ENCODE measurements around the gene B9D1.
A peak's percentile ranks its signal among the peaks of the same experiment; 100 is the strongest.

The B9D1 gene

GRCh38 chr17:19301274-19301951 lies 61.1 kb downstream of the B9D1 start:
- DNase-seq: peak; percentile 25

GRCh38 chr17:19299866-19300265 lies 62.7 kb downstream of the B9D1 start:
- no peak for DNase-seq

GRCh38 chr17:19299214-19299747 lies 63.2 kb downstream of the B9D1 start:
- no peak for DNase-seq

GRCh38 chr17:19298569-19299213 lies 63.8 kb downstream of the B9D1 start:
- no peak for DNase-seq

GRCh38 chr17:19296786-19297778 lies 65.4 kb downstream of the B9D1 start:
- DNase-seq: no peak

GRCh38 chr17:19295473-19296135 lies 66.9 kb downstream of the B9D1 start:
- no peak for DNase-seq

GRCh38 chr17:19294443-19294842 lies 68.1 kb downstream of the B9D1 start:
- no peak for DNase-seq

All from islet precursor cell (in vitro differentiated cells).